PC-9 (cell line): ENCODE results near the gene SLX4IP.

Experiments
- CTCF ChIP-seq: fragments of 200-600 bp; sonication (generic); conservative IDR thresholded peaks from 2 replicates; pipeline ENCODE4 v1.6.1; 2017; ENCODE audit warnings: mixed run types, antibody characterized with exemption, mild to moderate bottlenecking, moderate library complexity
- EZH2 ChIP-seq: fragments of 200-600 bp; sonication (generic); IDR thresholded peaks from 2 replicates; pipeline ENCODE4 v1.8.0; 2017; ENCODE audit warnings: antibody characterized with exemption, low read depth

GRCh38 chr20:10538768-10539167 lies 103.7 kb downstream of the SLX4IP start:
- TF ChIP-seq CTCF: no peak
- TF ChIP-seq EZH2: no peak
